ENCODE results near the gene CCKAR. TPM values are rescaled to one million over a fixed set of nuclear protein-coding genes. Genes with fewer than 3 reads are reported as not detected.

CCKAR gene
- total RNA-seq, 4 donors from 2014 or later, result not detected

DNA sequence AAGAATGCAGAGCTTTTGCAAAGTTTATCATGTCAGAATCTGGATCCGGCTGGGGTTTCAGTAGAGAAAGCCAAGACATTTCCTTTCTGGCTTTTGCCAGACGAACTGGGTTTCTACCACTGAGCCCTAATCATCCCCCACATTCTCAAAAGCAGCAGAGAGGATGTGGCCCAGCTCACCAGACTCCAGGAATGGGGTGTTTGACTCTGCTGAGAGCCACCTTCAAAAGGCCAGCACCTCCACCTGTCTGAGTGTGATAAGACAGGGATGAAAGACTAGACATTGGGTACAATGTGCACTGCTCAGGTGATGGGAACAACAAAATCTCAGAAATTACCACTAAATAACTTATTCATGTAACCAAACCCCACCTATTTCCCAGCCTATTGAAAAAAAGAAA is 25.7 kb upstream of the CCKAR start:
- WGBS, 2 donors, result 61 to 71% methylated on average over 2 of the region's 2 CpGs

DNA sequence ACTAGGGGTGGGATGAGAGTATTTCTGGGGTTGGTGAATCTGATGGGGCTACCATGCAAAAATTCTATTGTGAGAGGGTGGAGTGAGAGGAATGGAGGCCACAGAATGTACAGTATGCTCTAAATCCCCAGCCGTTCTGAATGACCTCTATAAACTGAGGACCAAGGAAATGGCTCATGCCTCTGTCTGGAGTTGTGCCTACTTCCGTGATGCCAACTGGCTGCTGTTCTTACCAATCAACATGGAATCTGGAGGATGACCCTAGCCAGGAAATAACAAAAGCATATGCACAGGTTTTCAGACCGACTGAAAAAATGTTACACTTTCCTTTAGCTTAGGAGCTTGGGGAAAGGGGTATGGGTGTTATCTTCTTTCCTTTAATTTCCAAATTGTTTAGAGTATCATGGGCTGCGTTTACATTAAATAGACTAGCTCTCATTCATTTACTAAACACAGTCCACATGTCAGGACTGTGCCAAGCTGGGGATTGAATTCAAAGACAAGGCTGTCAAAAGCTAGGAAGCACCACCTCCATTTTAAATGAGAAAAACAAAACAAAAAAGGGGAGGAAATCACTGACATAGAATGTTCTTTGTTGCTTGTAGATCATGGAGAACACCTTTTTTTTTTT is 20.2 kb upstream of the CCKAR start:
- H3K27ac ChIP-seq, result no peak overlapping the region

More for the DNA sequence above, 25.7 kb upstream of the CCKAR start:
- H3K4me1 ChIP-seq, result no peaks in the 10 kb centered on the region
- H3K36me3 ChIP-seq, result no peaks in the 10 kb centered on the region
- DNase-seq (ENCODE audit: low spot score in 2 of 2), result no peak
- H3K9me3 ChIP-seq, result no peaks in the 10 kb centered on the region
- H3K27me3 ChIP-seq, result no peaks in the 10 kb centered on the region
- no peak overlapping the region for H3K4me3 ChIP-seq
- no peak overlapping the region for H3K27ac ChIP-seq
- TF ChIP-seq POLR2A (IDR thresholded peaks at IDR 0.05) (no peak), EP300 (IDR thresholded peaks at IDR 0.05) (no peak)
- TF ChIP-seq, protein P1, sequence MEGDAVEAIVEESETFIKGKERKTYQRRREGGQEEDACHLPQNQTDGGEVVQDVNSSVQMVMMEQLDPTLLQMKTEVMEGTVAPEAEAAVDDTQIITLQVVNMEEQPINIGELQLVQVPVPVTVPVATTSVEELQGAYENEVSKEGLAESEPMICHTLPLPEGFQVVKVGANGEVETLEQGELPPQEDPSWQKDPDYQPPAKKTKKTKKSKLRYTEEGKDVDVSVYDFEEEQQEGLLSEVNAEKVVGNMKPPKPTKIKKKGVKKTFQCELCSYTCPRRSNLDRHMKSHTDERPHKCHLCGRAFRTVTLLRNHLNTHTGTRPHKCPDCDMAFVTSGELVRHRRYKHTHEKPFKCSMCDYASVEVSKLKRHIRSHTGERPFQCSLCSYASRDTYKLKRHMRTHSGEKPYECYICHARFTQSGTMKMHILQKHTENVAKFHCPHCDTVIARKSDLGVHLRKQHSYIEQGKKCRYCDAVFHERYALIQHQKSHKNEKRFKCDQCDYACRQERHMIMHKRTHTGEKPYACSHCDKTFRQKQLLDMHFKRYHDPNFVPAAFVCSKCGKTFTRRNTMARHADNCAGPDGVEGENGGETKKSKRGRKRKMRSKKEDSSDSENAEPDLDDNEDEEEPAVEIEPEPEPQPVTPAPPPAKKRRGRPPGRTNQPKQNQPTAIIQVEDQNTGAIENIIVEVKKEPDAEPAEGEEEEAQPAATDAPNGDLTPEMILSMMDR (IDR thresholded peaks at IDR 0.05), result no peak

DNA sequence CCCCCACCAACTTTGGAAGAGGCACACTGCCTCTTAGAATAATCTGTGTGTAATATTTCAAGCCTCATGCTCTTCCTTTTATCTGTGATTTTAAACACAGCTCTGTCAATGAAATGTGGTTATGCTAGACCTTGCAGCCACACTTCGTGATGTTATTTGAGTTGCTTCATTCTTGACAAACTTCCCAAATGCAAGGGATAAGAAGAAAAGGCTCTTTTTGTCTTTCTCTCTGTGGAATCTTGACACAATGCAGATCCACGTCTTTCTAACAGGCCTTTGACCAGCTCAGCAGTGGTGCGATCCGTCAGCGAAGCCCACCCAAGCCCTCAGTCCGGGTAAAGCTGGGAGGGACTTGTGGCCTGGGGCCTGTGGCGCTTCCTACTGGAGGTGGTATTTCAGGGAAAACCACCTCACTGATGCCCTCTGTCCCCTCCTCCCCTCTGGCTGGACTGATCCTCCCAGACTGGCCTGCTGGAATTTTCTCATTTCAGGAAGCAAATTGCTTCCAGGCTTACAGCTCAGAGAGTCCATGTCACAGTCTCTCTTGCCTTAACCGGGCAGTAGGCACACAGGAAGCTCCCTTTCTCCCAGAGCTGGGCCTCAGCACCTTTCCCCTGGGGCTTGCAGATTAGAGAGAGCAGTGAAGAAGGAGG is 19.5 kb upstream of the CCKAR start:
- Histone ChIP-seq H3K9me3 (no peaks in the 10 kb centered on the region), H3K36me3 (no peaks in the 10 kb centered on the region), H3K4me1 (no peaks in the 10 kb centered on the region), H3K27ac (no peak overlapping the region), H3K4me3 (no peak overlapping the region), H3K27me3 (no peaks in the 10 kb centered on the region)
- WGBS, 2 donors, result 46 to 51% methylated on average over 8 of the region's 8 CpGs
- DNase-seq (ENCODE audit: low spot score in 2 of 2), result no peak
- TF ChIP-seq EP300 (IDR thresholded peaks at IDR 0.05) (no peak), POLR2A (IDR thresholded peaks at IDR 0.05) (no peak)
- TF ChIP-seq, protein P1 (IDR thresholded peaks at IDR 0.05), result no peak

More for the DNA sequence above, 20.2 kb upstream of the CCKAR start:
- H3K27me3 ChIP-seq, result no peaks in the 10 kb centered on the region
- no peaks in the 10 kb centered on the region for H3K9me3 ChIP-seq
- no peaks in the 10 kb centered on the region for H3K4me1 ChIP-seq
- TF ChIP-seq, protein P1 (IDR thresholded peaks at IDR 0.05), result no peak
- TF ChIP-seq POLR2A (IDR thresholded peaks at IDR 0.05), result no peak
- TF ChIP-seq EP300 (IDR thresholded peaks at IDR 0.05), result no peak
- H3K4me3 ChIP-seq, result no peak overlapping the region
- WGBS, 2 donors, result 53 to 79% methylated on average over 3 to 4 of the region's 4 CpGs
- DNase-seq (ENCODE audit: low spot score in 2 of 2), result no peak
- H3K36me3 ChIP-seq, result no peaks in the 10 kb centered on the region

DNA sequence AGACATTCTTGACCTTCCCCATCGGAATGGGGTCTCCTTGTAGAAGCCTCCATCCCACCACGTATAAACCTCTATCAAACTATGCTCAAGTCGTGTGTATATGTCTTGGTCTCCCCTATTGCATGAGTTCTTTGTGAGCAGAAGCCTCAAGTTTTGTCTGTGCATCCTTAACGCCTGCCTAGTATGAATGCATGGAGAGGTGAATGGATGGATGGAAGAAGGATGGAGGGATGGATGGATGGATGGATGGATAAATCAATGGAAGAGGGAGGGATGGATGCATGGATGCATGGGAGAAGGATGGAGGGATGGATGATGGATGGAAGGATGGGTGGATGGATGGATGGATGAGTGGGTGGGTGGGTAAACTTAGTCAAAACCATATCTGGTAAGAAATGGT is 17.0 kb upstream of the CCKAR start:
- H3K4me3 ChIP-seq, result no peak overlapping the region
- H3K27ac ChIP-seq, result no peak overlapping the region
- no peak for DNase-seq (ENCODE audit: low spot score in 2 of 2)
- no peaks in the 10 kb centered on the region for H3K27me3 ChIP-seq
- WGBS, 2 donors, result 80 to 83% methylated on average over 4 of the region's 4 CpGs
- TF ChIP-seq EP300 (IDR thresholded peaks at IDR 0.05) (no peak), POLR2A (IDR thresholded peaks at IDR 0.05) (no peak)
- TF ChIP-seq, protein P1 (IDR thresholded peaks at IDR 0.05), result no peak
- no peaks in the 10 kb centered on the region for H3K9me3 ChIP-seq
- no peaks in the 10 kb centered on the region for H3K36me3 ChIP-seq
- no peaks in the 10 kb centered on the region for H3K4me1 ChIP-seq

DNA sequence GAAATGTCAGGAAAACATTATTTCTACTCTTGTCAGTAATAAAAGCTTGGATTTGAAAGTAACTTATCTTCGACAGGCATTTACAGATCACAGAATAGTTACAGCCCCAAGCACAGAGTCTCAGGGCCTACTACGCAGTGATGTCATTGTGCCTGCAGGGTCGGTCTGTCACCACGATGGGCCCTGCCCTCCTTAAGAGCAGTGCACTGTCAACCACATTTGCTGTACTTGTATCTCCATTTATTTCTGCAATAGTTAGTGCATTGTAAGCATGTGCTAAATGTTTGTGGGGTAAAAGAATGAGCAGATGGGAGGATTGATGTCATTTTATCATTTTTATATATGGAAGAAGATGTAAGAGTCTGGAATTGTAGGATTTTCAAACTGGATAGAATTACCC is 13.6 kb upstream of the CCKAR start:
- WGBS, 2 donors, result 75 to 89% methylated on average over 4 of the region's 4 CpGs
- Histone ChIP-seq H3K4me1 (no peaks in the 10 kb centered on the region), H3K9me3 (peaks cover 0 to 8% (median 0%) of the 10 kb centered on the region in 4 donors), H3K4me3 (no peak overlapping the region), H3K27ac (no peak overlapping the region), H3K27me3 (no peaks in the 10 kb centered on the region), H3K36me3 (no peaks in the 10 kb centered on the region)
- TF ChIP-seq, protein P1 (IDR thresholded peaks at IDR 0.05), result no peak
- TF ChIP-seq EP300 (IDR thresholded peaks at IDR 0.05) (no peak), POLR2A (IDR thresholded peaks at IDR 0.05) (no peak)
- DNase-seq (ENCODE audit: low spot score in 2 of 2), result no peak
